Sigmoid colon (tissue), 4 donors: ENCODE results near the gene C1QTNF5.

ENCODE experiments used
- EP300 ChIP-seq, 4 donors: sonication (generic); formaldehyde crosslinking; IDR thresholded peaks; one replicate each; pipeline ENCODE4 v1.6.1; 2017; ENCODE audit warnings: antibody characterized with exemption in 4 of 4
- POLR2A ChIP-seq, 2 donors: fragments of 450-650 bp; IDR thresholded peaks; one replicate each; pipeline ENCODE4 v1.6.1; 2016; ENCODE audit warnings: antibody characterized with exemption in 2 of 2, mild to moderate bottlenecking in 2 of 2, moderate library complexity in 2 of 2
- POLR2AphosphoS5 ChIP-seq, 4 donors: sonication (generic); formaldehyde crosslinking; IDR thresholded peaks; one replicate each; pipeline ENCODE4 v1.6.1; 2017; ENCODE audit warnings: antibody characterized with exemption in 4 of 4
- TF ChIP-seq, protein P1 (sequence below), 4 experiments: fragments of 450-650 bp in 3 of 4; fragments of 200-600 bp in 1 of 4; IDR thresholded peaks; one replicate each; pipeline ENCODE4 v1.5.1; 2016 to 2019; ENCODE audit warnings: antibody characterized with exemption in 4 of 4, mild to moderate bottlenecking in 3 of 4, moderate library complexity in 2 of 4

DNA sequence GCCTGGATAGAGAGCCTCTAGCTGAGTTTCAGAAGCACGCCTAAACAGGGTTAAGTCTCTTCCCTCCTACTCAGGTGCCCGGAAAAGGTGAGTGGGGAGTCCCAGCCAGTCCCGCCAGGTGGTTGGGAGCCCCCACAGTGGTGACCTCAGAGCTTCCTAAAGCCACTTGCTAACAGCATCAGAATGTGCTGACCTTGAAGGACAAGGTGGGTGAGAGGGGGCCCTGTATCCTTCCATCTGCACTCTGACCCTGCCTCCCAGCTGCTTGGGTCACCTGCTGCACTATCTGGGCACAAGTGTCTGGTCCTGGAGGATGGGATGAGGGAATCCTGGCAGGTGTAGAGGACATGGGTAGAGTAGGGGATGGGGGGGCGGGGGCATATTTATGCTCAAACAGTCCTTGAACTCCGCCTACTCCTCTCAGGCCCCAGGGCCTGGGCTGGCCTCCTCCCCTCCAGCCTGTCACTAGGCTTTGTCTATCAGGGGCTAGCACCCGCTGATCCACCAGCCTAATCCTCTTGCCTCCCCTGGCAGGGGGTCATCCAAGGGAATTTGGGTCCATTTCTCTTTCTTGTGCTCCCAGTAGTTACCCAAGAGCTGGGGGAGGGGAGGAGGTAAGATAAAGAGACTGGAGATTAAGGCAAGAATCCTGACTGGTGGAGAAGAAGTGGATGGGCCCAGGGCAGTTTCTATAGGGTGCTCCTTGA is 37.4 kb upstream of the C1QTNF5 start:
- TF ChIP-seq, protein P1, sequence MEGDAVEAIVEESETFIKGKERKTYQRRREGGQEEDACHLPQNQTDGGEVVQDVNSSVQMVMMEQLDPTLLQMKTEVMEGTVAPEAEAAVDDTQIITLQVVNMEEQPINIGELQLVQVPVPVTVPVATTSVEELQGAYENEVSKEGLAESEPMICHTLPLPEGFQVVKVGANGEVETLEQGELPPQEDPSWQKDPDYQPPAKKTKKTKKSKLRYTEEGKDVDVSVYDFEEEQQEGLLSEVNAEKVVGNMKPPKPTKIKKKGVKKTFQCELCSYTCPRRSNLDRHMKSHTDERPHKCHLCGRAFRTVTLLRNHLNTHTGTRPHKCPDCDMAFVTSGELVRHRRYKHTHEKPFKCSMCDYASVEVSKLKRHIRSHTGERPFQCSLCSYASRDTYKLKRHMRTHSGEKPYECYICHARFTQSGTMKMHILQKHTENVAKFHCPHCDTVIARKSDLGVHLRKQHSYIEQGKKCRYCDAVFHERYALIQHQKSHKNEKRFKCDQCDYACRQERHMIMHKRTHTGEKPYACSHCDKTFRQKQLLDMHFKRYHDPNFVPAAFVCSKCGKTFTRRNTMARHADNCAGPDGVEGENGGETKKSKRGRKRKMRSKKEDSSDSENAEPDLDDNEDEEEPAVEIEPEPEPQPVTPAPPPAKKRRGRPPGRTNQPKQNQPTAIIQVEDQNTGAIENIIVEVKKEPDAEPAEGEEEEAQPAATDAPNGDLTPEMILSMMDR (IDR thresholded peaks at IDR 0.05), result no peak
- no peak for TF ChIP-seq POLR2A (IDR thresholded peaks at IDR 0.05)
- no peak for TF ChIP-seq POLR2AphosphoS5 (IDR thresholded peaks at IDR 0.05)
- no peak for TF ChIP-seq EP300 (IDR thresholded peaks at IDR 0.05)
